Measurements from ENCODE around the gene LRP6. TPM values are rescaled to one million over a fixed set of nuclear protein-coding genes. Genes with fewer than 3 reads are reported as not detected.

Gene LRP6
- total RNA-seq, 1 donor from 2014 or later = 56.2 TPM

DNA sequence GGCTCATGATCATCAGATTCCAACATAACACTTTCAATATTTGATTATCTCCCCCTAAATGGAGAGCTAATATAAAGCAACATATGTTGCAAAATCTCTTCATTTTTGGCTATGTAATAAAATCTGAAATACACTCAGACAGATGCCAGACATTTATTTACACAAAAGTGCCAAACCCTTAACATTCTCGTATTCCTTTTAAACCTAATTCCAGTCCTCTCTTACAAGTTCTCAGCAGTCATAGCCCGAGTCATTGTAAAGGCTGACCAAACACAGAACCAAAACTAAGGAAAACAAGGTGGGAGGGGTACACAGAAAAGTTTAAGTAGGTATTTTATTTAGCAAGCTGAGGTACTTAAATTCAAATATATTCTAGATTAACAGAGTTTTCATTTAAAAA is 81.4 kb downstream of the LRP6 start:
- Mint-ChIP-seq H3K9me3 (no peaks in the 10 kb centered on the region), H3K27ac (ENCODE audit: unreplicated experiment) (no peak overlapping the region), H3K27me3 (ENCODE audit: low read depth) (no peaks in the 10 kb centered on the region), H3K4me1 (peaks cover 42% of the 10 kb centered on the region), H3K4me3 (no peak overlapping the region), H3K36me3 (ENCODE audit: low read depth) (peaks cover 8% of the 10 kb centered on the region)
- no peak for DNase-seq (ENCODE audit: low read depth, low spot score)
- TF ChIP-seq, protein P1, sequence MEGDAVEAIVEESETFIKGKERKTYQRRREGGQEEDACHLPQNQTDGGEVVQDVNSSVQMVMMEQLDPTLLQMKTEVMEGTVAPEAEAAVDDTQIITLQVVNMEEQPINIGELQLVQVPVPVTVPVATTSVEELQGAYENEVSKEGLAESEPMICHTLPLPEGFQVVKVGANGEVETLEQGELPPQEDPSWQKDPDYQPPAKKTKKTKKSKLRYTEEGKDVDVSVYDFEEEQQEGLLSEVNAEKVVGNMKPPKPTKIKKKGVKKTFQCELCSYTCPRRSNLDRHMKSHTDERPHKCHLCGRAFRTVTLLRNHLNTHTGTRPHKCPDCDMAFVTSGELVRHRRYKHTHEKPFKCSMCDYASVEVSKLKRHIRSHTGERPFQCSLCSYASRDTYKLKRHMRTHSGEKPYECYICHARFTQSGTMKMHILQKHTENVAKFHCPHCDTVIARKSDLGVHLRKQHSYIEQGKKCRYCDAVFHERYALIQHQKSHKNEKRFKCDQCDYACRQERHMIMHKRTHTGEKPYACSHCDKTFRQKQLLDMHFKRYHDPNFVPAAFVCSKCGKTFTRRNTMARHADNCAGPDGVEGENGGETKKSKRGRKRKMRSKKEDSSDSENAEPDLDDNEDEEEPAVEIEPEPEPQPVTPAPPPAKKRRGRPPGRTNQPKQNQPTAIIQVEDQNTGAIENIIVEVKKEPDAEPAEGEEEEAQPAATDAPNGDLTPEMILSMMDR (conservative IDR thresholded peaks at IDR 0.05) = no peak

DNA sequence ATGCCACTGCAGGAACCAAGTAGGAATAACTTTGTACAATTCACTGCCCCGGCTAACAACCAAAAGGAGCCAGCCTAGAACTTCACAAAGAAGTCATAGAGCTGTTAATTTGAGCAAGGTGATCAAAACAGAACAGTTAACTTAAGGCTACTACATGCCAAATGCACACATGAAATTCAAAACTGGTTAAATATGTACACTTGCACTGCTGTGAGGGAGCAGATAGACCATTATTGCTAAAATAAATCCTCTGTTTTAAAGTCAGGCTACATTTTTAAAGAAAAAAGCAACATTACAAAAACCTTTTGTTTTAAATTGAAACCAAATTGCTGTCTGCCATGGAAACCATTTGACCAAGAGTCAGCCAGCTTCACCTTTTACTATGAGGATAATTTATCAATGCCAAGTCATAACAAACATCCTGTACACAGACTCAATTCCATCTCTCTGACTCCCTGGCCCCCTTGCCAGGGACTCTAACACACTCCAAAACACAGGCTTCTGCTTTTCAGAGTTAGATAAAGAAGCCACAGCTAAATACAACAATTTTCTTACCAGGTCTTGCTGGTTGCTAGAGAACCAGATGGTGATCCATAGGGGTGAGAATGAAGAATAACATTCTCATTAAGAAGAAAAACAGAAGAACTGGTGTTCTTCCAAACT is 84.0 kb downstream of the LRP6 start:
- TF ChIP-seq, protein P1 (conservative IDR thresholded peaks at IDR 0.05) = no peak
- H3K27me3 Mint-ChIP-seq (ENCODE audit: low read depth) = no peaks in the 10 kb centered on the region
- H3K4me3 Mint-ChIP-seq = peak overlapping the region; percentile 35
- H3K9me3 Mint-ChIP-seq = no peaks in the 10 kb centered on the region
- H3K4me1 Mint-ChIP-seq = peaks cover 42% of the 10 kb centered on the region
- no peak for DNase-seq (ENCODE audit: low read depth, low spot score)
- peak overlapping the region; percentile 73 for H3K27ac Mint-ChIP-seq (ENCODE audit: unreplicated experiment)
- peaks cover 12% of the 10 kb centered on the region for H3K36me3 Mint-ChIP-seq (ENCODE audit: low read depth)

DNA sequence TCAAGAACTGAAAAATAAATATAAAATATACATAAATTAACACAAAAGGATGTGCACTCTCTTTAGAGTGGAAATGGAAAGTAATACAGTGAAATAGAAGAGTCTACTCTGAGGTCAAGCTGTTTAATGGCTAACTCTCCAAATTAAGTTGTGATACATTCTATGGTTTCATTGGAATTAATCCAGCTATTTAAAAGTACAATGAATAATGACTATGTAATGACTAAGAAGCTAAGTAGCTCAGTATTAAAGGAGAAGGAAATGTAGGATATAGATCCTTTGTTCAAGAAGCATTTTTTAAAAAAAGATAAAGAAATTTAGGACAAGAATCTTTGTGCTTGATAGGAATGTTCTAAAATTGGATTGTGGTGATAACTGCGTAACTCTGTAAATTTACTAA is 85.3 kb downstream of the LRP6 start:
- Mint-ChIP-seq H3K9me3 (no peaks in the 10 kb centered on the region), H3K4me3 (no peak overlapping the region), H3K36me3 (ENCODE audit: low read depth) (peaks cover 9% of the 10 kb centered on the region), H3K27me3 (ENCODE audit: low read depth) (no peaks in the 10 kb centered on the region), H3K4me1 (peaks cover 35% of the 10 kb centered on the region), H3K27ac (ENCODE audit: unreplicated experiment) (no peak overlapping the region)
- TF ChIP-seq, protein P1 (conservative IDR thresholded peaks at IDR 0.05) = no peak
- DNase-seq (ENCODE audit: low read depth, low spot score) = no peak

DNA sequence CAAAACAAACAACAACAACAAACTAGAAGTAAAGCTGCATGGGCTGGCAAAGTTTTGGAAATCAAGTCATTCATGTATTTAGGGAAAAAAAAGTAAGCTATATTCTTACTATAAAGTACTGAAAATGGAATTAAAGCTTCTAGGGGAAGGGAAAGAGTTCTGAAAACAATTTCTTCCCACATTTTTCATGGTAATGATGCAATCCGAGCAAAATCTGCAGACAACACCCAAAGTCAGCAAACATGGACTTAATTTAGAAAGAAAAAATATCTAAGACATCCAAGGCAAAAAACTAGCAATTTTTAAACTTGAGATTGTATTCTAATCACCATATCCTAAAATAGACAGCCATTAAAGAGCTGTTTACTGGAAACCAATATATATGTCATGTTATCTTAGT is 86.3 kb downstream of the LRP6 start:
- TF ChIP-seq, protein P1 (conservative IDR thresholded peaks at IDR 0.05) = no peak
- Mint-ChIP-seq H3K36me3 (ENCODE audit: low read depth) (peaks cover 9% of the 10 kb centered on the region), H3K4me3 (no peak overlapping the region), H3K27me3 (ENCODE audit: low read depth) (no peaks in the 10 kb centered on the region), H3K4me1 (peaks cover 35% of the 10 kb centered on the region), H3K27ac (ENCODE audit: unreplicated experiment) (no peak overlapping the region), H3K9me3 (no peaks in the 10 kb centered on the region)
- no peak for DNase-seq (ENCODE audit: low read depth, low spot score)

DNA sequence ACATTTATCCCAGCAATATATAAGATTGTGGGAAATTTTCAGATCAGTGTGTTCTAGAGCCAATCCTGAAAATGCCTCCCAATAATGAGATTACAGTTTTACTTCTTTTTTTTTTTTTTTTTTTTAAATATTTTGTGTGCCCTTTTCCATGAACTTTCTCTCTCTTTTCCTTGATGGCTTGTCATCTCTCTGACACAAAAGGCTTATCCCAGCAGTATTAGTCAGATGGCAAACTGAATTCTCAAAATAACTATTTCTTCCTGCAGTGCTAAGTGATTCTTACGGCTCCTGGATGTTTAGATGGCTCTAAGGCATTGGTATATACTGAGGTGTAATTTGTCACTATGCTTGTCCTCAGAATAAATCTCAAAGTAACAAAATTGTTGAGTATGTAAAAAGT is 86.7 kb downstream of the LRP6 start:
- TF ChIP-seq, protein P1 (conservative IDR thresholded peaks at IDR 0.05) = no peak
- H3K36me3 Mint-ChIP-seq (ENCODE audit: low read depth) = peaks cover 9% of the 10 kb centered on the region

More for the DNA sequence above, 86.7 kb downstream of the LRP6 start:
- H3K9me3 Mint-ChIP-seq = no peaks in the 10 kb centered on the region
- H3K27me3 Mint-ChIP-seq (ENCODE audit: low read depth) = no peaks in the 10 kb centered on the region
- no peak overlapping the region for H3K4me3 Mint-ChIP-seq
- H3K27ac Mint-ChIP-seq (ENCODE audit: unreplicated experiment) = no peak overlapping the region
- peaks cover 31% of the 10 kb centered on the region for H3K4me1 Mint-ChIP-seq
- DNase-seq (ENCODE audit: low read depth, low spot score) = no peak
